H1 (cell line): ENCODE data around the gene FHAD1. TPM values are rescaled to one million over a fixed set of nuclear protein-coding genes. Genes with fewer than 3 reads are reported as not detected.

Experiments used
- CTCF ChIA-PET: fragments of 300-600 bp; sonication (Branson Sonifier 250); formaldehyde crosslinking; loops from one replicate; lab custom pipeline; 2021; ENCODE audit not compliant: partially characterized antibody; lab: Charles Lee
- POLR2A ChIA-PET: fragments of 300-600 bp; sonication (Branson Sonifier 250); formaldehyde crosslinking; loops from one replicate; lab custom pipeline; 2021; ENCODE audit warnings: inconsistent platforms; ENCODE audit not compliant: partially characterized antibody; lab: Charles Lee
- DNase-seq, 2 experiments: peaks; one replicate each; pipeline versions ENCODE4 v3.0.0 to v3.0.0-alpha.2; 2010 to 2022; ENCODE audit warnings: low spot score in 2 of 2, low read depth in 1 of 2, mixed read lengths in 1 of 2
- FAIRE-seq: peaks from 2 replicates; lab custom pipeline; 2011; peaks lifted over from hg19 to GRCh38; lab: Jason Lieb, UNC
- H2AFZ ChIP-seq: 2 replicates; pipeline ENCODE4 v1.8.1; 2012; ENCODE audit warnings: low read length, inconsistent platforms
- H2AK5ac ChIP-seq: 2 replicates; pipeline ENCODE4 v1.6.1; 2013; ENCODE audit warnings: low read depth, low read length
- H2BK120ac ChIP-seq: replicated peaks from 2 replicates; pipeline ENCODE3; 2013; ENCODE audit warnings: low read depth, low read length, inconsistent platforms
- H2BK12ac ChIP-seq: 2 replicates; pipeline ENCODE4 v1.6.1; 2013; ENCODE audit warnings: low read depth, low read length
- H2BK15ac ChIP-seq: 2 replicates; pipeline ENCODE4 v1.6.1; 2013; ENCODE audit warnings: low read length
- H2BK20ac ChIP-seq: 2 replicates; pipeline ENCODE4 v1.6.1; 2013; ENCODE audit warnings: low read length
- H2BK5ac ChIP-seq: 2 replicates; pipeline ENCODE4 v1.6.1; 2013; ENCODE audit warnings: low read depth, low read length
- H3K14ac ChIP-seq: 2 replicates; pipeline ENCODE4 v1.6.1; 2013; ENCODE audit warnings: inconsistent platforms; ENCODE audit not compliant: insufficient read length
- H3K18ac ChIP-seq: 2 replicates; pipeline ENCODE4 v1.6.1; 2013; ENCODE audit warnings: low read length; ENCODE audit errors: extremely low read depth
- H3K23ac ChIP-seq: 2 replicates; pipeline ENCODE4 v1.6.1; 2013; ENCODE audit warnings: inconsistent platforms; ENCODE audit not compliant: insufficient read length
- H3K23me2 ChIP-seq: 2 replicates; pipeline ENCODE4 v1.6.1; 2013; ENCODE audit warnings: low read depth, low read length
- H3K27ac ChIP-seq: 2 replicates; pipeline ENCODE4 v1.6.1; 2011; ENCODE audit warnings: low read depth, low read length, inconsistent platforms
- H3K27me3 ChIP-seq, 4 experiments: replicated peaks in 1 of 4; 1 replicate in 1 of 4; 2 replicates in 3 of 4; pipeline versions ENCODE4 v1.6.1 to v1.8.1; 2011 to 2013; ENCODE audit warnings: low read length in 3 of 4, mild to moderate bottlenecking in 3 of 4, inconsistent platforms in 2 of 4, mixed read lengths in 2 of 4, moderate library complexity in 1 of 4; ENCODE audit not compliant: control insufficient read depth in 3 of 4, insufficient read depth in 3 of 4; ENCODE audit errors: extremely low read depth in 1 of 4
- H3K36me3 ChIP-seq, 4 experiments: 2 replicates each; pipeline versions ENCODE4 v1.6.1 to v1.8.1; 2011 to 2013; ENCODE audit warnings: mild to moderate bottlenecking in 4 of 4, low read length in 3 of 4, moderate library complexity in 2 of 4, control low read depth in 1 of 4, inconsistent platforms in 1 of 4; ENCODE audit not compliant: insufficient read depth in 4 of 4, control insufficient read depth in 2 of 4
- H3K4ac ChIP-seq: replicated peaks from 2 replicates; pipeline ENCODE3; 2013; ENCODE audit warnings: low read length, low read depth, mixed read lengths, inconsistent platforms; ENCODE audit not compliant: insufficient read length
- H3K4me1 ChIP-seq, 4 experiments: replicated peaks in 1 of 4; 1 replicate in 1 of 4; 2 replicates in 3 of 4; pipeline versions ENCODE4 v1.6.1 to v1.8.1; 2011 to 2013; ENCODE audit warnings: low read length in 3 of 4, inconsistent platforms in 2 of 4, mixed read lengths in 1 of 4; ENCODE audit not compliant: insufficient read depth in 4 of 4, control insufficient read depth in 3 of 4
- H3K4me2 ChIP-seq, 2 experiments: 2 replicates each; pipeline versions ENCODE4 v1.6.1 to v1.8.1; 2011 to 2013; ENCODE audit warnings: low read depth in 2 of 2, low read length in 2 of 2, control low read depth in 1 of 2, inconsistent platforms in 1 of 2, mild to moderate bottlenecking in 1 of 2; ENCODE audit not compliant: insufficient read depth in 1 of 2
- H3K4me3 ChIP-seq, 4 experiments: fragments of 200-600, 300-600 bp in 1 of 4; sonication (generic), shearing (Covaris generic), sonication (Bioruptor Twin) in 1 of 4; 2 replicates each; pipeline versions ENCODE4 v1.5.1 to v1.8.1; 2011 to 2016; ENCODE audit warnings: low read length in 4 of 4, low read depth in 3 of 4, control low read depth in 2 of 4, inconsistent platforms in 2 of 4, mild to moderate bottlenecking in 2 of 4, mixed read lengths in 1 of 4, moderate library complexity in 1 of 4; ENCODE audit not compliant: insufficient read depth in 2 of 4; ENCODE audit errors: extremely low read depth in 1 of 4
- H3K56ac ChIP-seq: replicated peaks from 2 replicates; pipeline ENCODE3; 2013; ENCODE audit warnings: low read depth, mild to moderate bottlenecking, mixed read lengths, low read length, inconsistent platforms; ENCODE audit not compliant: insufficient read length
- H3K79me1 ChIP-seq: 2 replicates; pipeline ENCODE4 v1.6.1; 2013; ENCODE audit warnings: low read depth, low read length, control low read depth
- H3K79me2 ChIP-seq, 2 experiments: 2 replicates each; pipeline versions ENCODE4 v1.6.1 to v1.8.1; 2012 to 2013; ENCODE audit warnings: low read length in 2 of 2, mild to moderate bottlenecking in 2 of 2, inconsistent platforms in 1 of 2; ENCODE audit not compliant: insufficient read depth in 2 of 2, control insufficient read depth in 1 of 2
- H3K9ac ChIP-seq, 4 experiments: replicated peaks in 1 of 4; 1 replicate in 1 of 4; 2 replicates in 3 of 4; pipeline versions ENCODE4 v1.6.1 to v1.8.1; 2011 to 2013; ENCODE audit warnings: low read depth in 3 of 4, low read length in 3 of 4, control low read depth in 2 of 4, mild to moderate bottlenecking in 2 of 4, moderate library complexity in 2 of 4, inconsistent platforms in 1 of 4; ENCODE audit errors: extremely low read depth in 1 of 4
- H3K9me3 ChIP-seq, 2 experiments: 2 replicates each; pipeline versions ENCODE4 v1.6.1 to v1.8.1; 2012 to 2013; ENCODE audit warnings: mild to moderate bottlenecking in 2 of 2, moderate library complexity in 2 of 2, control low read depth in 1 of 2, inconsistent platforms in 1 of 2, low read depth in 1 of 2, low read length in 1 of 2, mixed read lengths in 1 of 2; ENCODE audit not compliant: insufficient read depth in 2 of 2
- H4K20me1 ChIP-seq, 2 experiments: replicated peaks in 1 of 2; 2 replicates each; pipeline versions ENCODE3 to v1.8.1; 2011 to 2013; ENCODE audit warnings: inconsistent platforms in 2 of 2, low read length in 2 of 2, mild to moderate bottlenecking in 1 of 2; ENCODE audit not compliant: insufficient read depth in 2 of 2, control insufficient read depth in 1 of 2
- H4K5ac ChIP-seq: 2 replicates; pipeline ENCODE4 v1.6.1; 2013; ENCODE audit warnings: low read length, low read depth, mixed read lengths, inconsistent platforms; ENCODE audit not compliant: insufficient read length
- H4K8ac ChIP-seq: 2 replicates; pipeline ENCODE4 v1.8.0; 2013; ENCODE audit warnings: mild to moderate bottlenecking, moderate library complexity, low read length, inconsistent platforms; ENCODE audit not compliant: insufficient read depth; ENCODE audit errors: extremely low read depth
- H4K91ac ChIP-seq: replicated peaks from 2 replicates; pipeline ENCODE3; 2013; ENCODE audit warnings: low read length, mixed read lengths, inconsistent platforms; ENCODE audit not compliant: insufficient read length
- BCL11A ChIP-seq, 2 experiments: IDR thresholded peaks; one replicate each; pipeline ENCODE4 v1.6.1; 2011; ENCODE audit warnings: low read depth in 2 of 2, low read length in 2 of 2, mild to moderate bottlenecking in 2 of 2
- CEBPB ChIP-seq: IDR thresholded peaks from 2 replicates; pipeline ENCODE4 v1.6.1; 2012; ENCODE audit warnings: low read depth, low read length
- CTCF ChIP-seq, 3 experiments: IDR thresholded peaks; 1 replicate in 2 of 3; 2 replicates in 1 of 3; pipeline versions ENCODE4 v1.5.1 to v1.6.1; 2011; ENCODE audit warnings: low read length in 3 of 3, mild to moderate bottlenecking in 3 of 3, inconsistent platforms in 2 of 3, low read depth in 1 of 3, moderate library complexity in 1 of 3; ENCODE audit not compliant: insufficient read depth in 1 of 3; ENCODE audit errors: control extremely low read depth in 1 of 3
- TBP ChIP-seq: IDR thresholded peaks from 2 replicates; pipeline ENCODE4 v1.6.1; 2011; ENCODE audit warnings: low read depth, low read length, improper control_type of control experiment
- TCF12 ChIP-seq: IDR thresholded peaks from 2 replicates; pipeline ENCODE4 v1.6.1; 2011; ENCODE audit warnings: low read depth, mild to moderate bottlenecking, low read length
- WGBS, 2 experiments: shearing (Covaris generic) in 1 of 2; methylation state at CpG; one replicate each; pipeline versions ENCODE4 v1.1.6 to v1.1.7; 2013 to 2015; ENCODE audit warnings: low lambda C conversion rate in 2 of 2, mixed read lengths in 2 of 2, inconsistent platforms in 1 of 2, low coverage in 1 of 2, missing lambda C conversion rate in 1 of 2; ENCODE audit not compliant: insufficient replicate concordance in 2 of 2, insufficient coverage in 1 of 2, insufficient read length in 1 of 2; ENCODE audit errors: extremely low coverage in 1 of 2, missing lambda C conversion rate in 1 of 2; 5-methylcytosine and 5-hydroxymethylcytosine counted together
- polyA plus RNA-seq, 7 experiments: library from polyadenylated mRNA; depleted of rRNA in 3 of 7; stranded (reverse) in 5 of 7; unstranded in 2 of 7; fragments of >200 nt in 5 of 7; fragments of 200-250 nt in 2 of 7; gene quantifications; 1 replicate in 5 of 7; 2 replicates in 1 of 7; 4 replicates in 1 of 7; pipeline versions ENCODE4 v1.2.1 to v1.2.3, GENCODE V29; 2011 to 2013; ENCODE audit warnings: missing spikeins in 2 of 7, mixed read lengths in 2 of 7
- total RNA-seq: library from RNA; stranded (reverse); fragmentation: NEBNext Ultra II Directional; extraction: Animal tissue kit (Norgen Biotek cat#: 25700); gene quantifications from 2 replicates; pipeline ENCODE4 v1.2.1, GENCODE V29; 2021

The FHAD1 gene
- total and polyA plus RNA-seq, 2 of the 8 experiments (the other 6 are each of a cell fraction or from before 2014, with no cell fraction given), result 0.39 to 0.69 TPM

- Histone ChIP-seq H3K23ac (no peak overlapping the region), H3K56ac (no peak overlapping the region), H2BK20ac (no peak overlapping the region), H3K79me1 (no peaks in the 10 kb centered on the region), H3K18ac (no peak overlapping the region), H3K14ac (no peak overlapping the region), H3K9me3 (0 out of 4 replicates have a peak, but pooled peaks cover 0 to 5% of the 10 kb centered on the region in 2 experiments), H3K4ac (no peak overlapping the region), H4K91ac (no peak overlapping the region), H2BK5ac (no peak overlapping the region), H2AK5ac (no peak overlapping the region), H4K5ac (no peak overlapping the region), H2BK15ac (no peak overlapping the region), H2BK12ac (no peak overlapping the region), H3K79me2 (no peaks in the 10 kb centered on the region), H2AFZ (no peak overlapping the region), H4K20me1 (no peaks in the 10 kb centered on the region), H2BK120ac (no peak overlapping the region), H3K36me3 (no peaks in the 10 kb centered on the region), H4K8ac (no peak overlapping the region), H3K4me3 (no peak overlapping the region), H3K4me2 (no peak overlapping the region), H3K27me3 (no peaks in the 10 kb centered on the region), H3K27ac (no peak overlapping the region), H3K23me2 (no peaks in the 10 kb centered on the region), H3K9ac (no peak overlapping the region), H3K4me1 (peaks cover 0 to 2% (median 0%) of the 10 kb centered on the region in 4 experiments; a peak in 2 of 7 replicates)
- FAIRE-seq (no peak), DNase-seq (no peak)
- ChIA-PET CTCF (interaction anchor here (1.4 to 1.5 kb wide), 2 partner anchors 9 to 167 kb away, joined by 3 to 5 read pairs; no protein-coding TSS in a partner anchor), POLR2A (no interaction called here)
- 87% methylated on average over 5 of the region's 5 CpGs; no CpG with 5 or more reads in 1 of the 2 experiments for WGBS, 2 experiments
- no peak for TF ChIP-seq TBP
- no peak for TF ChIP-seq CEBPB
- no peak for TF ChIP-seq TCF12
- TF ChIP-seq CTCF (IDR thresholded peaks at IDR 0.05; ENCODE audit: control extremely low read depth in 1 of 3, insufficient read depth in 1 of 3, low read depth in 1 of 3, low read length in 3 of 3), result no peak
- TF ChIP-seq BCL11A (IDR thresholded peaks at IDR 0.05; ENCODE audit: low read depth in 2 of 2, low read length in 2 of 2), result no peak
These were observed 48.7 kb downstream of the FHAD1 start for GRCh38 chr1:15295696-15296095.
